Smooth muscle cell (in vitro differentiated cells): Measurements from ENCODE around the gene GSC2. TPM values are rescaled to one million over a fixed set of nuclear protein-coding genes. Genes with fewer than 3 reads are reported as not detected.

Source experiments
- DNase-seq: peaks from one replicate; lab custom pipeline; 2025; ENCODE audit not compliant: unreplicated experiment; lab: John Stamatoyannopoulos, UW
- H2AFZ ChIP-seq: fragments of 200-600 bp; sonication (generic); 2 replicates; pipeline ENCODE4 v1.6.0; 2016; ENCODE audit warnings: antibody characterized with exemption, low read depth, mild to moderate bottlenecking
- H3F3A ChIP-seq: fragments of 200-600 bp; sonication (generic); 2 replicates; pipeline ENCODE4 v1.6.0; 2017; ENCODE audit warnings: antibody characterized with exemption, low read depth
- H3K27ac ChIP-seq: fragments of 200-600 bp; sonication (generic); 2 replicates; pipeline ENCODE4 v1.5.1; 2016; ENCODE audit warnings: low read depth, mild to moderate bottlenecking
- H3K27me3 ChIP-seq: fragments of 200-600 bp; sonication (generic); 2 replicates; pipeline ENCODE4 v1.6.1; 2016; ENCODE audit warnings: low read depth, mild to moderate bottlenecking
- H3K36me3 ChIP-seq: fragments of 200-600 bp; sonication (generic); 2 replicates; pipeline ENCODE4 v1.5.1; 2016; ENCODE audit warnings: low read depth
- H3K4me1 ChIP-seq: fragments of 200-600 bp; sonication (generic); 2 replicates; pipeline ENCODE4 v1.5.1; 2016; ENCODE audit warnings: low read depth
- H3K4me2 ChIP-seq: fragments of 200-600 bp; sonication (generic); 2 replicates; pipeline ENCODE4 v1.6.0; 2016; ENCODE audit warnings: mild to moderate bottlenecking
- H3K4me3 ChIP-seq: fragments of 200-600 bp; sonication (generic); 2 replicates; pipeline ENCODE4 v1.5.1; 2016; ENCODE audit warnings: mild to moderate bottlenecking
- H3K79me2 ChIP-seq: fragments of 200-600 bp; sonication (generic); 2 replicates; pipeline ENCODE4 v1.6.0; 2016; ENCODE audit warnings: low read depth, mild to moderate bottlenecking
- H3K9ac ChIP-seq: fragments of 200-600 bp; sonication (generic); 2 replicates; pipeline ENCODE4 v1.6.0; 2016; ENCODE audit warnings: low read depth
- H3K9me3 ChIP-seq: fragments of 200-600 bp; sonication (generic); replicated peaks from 2 replicates; pipeline ENCODE4 v1.5.1; 2016; ENCODE audit warnings: low read depth
- H4K20me1 ChIP-seq: fragments of 200-600 bp; sonication (generic); 2 replicates; pipeline ENCODE4 v1.6.0; 2016; ENCODE audit warnings: low read depth
- CTCF ChIP-seq: fragments of 200-600 bp; sonication (generic); IDR thresholded peaks from 2 replicates; pipeline ENCODE4 v1.5.1; 2017; ENCODE audit warnings: borderline replicate concordance, mild to moderate bottlenecking, antibody characterized with exemption; ENCODE audit not compliant: insufficient read depth, poor library complexity, severe bottlenecking
- WGBS: methylation state at CpG from one replicate; pipeline ENCODE4 v1.1.7; 2016; ENCODE audit warnings: low lambda C conversion rate; 5-methylcytosine and 5-hydroxymethylcytosine counted together
- polyA plus RNA-seq: library from polyadenylated mRNA; unstranded; fragments of >200 nt; fragmentation: Nextera tagmentation; extraction: Ambion mirVana; gene quantifications from 2 replicates; pipeline ENCODE4 v1.2.1, GENCODE V29; 2016
- total RNA-seq: library from RNA; depleted of rRNA; stranded (reverse); fragments of >200 nt; gene quantifications from 2 replicates; pipeline ENCODE4 v1.2.3, GENCODE V29; 2014

The GSC2 gene
- total and polyA plus RNA-seq, 2 experiments from 2014 or later: not detected

DNA sequence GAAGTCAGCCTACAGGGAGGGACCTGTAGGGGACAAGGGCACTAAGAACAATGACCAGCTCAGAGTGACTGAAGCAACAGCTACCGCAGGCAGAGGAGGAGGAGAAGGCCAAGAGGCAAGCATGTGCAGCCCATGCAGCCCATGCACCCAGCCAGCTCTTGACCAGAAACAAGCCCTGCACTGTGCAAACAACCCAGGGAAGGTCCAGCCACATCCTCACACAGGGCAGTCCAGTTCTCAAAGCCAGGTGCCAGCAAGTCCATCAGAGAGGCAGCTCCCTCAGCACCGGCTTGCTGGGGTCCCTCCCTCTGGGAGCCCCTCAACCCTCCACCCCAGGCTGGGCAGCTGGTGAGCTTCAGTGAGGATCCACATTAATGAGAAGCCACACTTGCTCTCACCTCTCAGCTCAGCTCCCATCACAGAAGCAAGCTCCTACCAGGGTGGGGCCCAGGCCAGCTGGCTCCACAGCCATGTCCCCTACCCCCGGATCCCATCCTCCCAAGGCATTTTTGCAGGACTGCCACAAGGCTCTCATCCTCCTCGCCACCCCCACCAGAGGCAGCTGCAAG is 35.0 kb downstream of the GSC2 start:
- H3K4me1 ChIP-seq: peaks cover 10% of the 10 kb centered on the region
- 99% methylated on average over 4 of the region's 4 CpGs for whole genome bisulfite sequencing
- H3K27ac ChIP-seq: no peak overlapping the region
- H3K4me2 ChIP-seq: no peak overlapping the region
- H3K79me2 ChIP-seq: peaks cover 99% of the 10 kb centered on the region
- no peaks in the 10 kb centered on the region for H3F3A ChIP-seq
- no peak overlapping the region for H3K9ac ChIP-seq
- no peaks in the 10 kb centered on the region for H3K9me3 ChIP-seq
- no peak overlapping the region for H3K4me3 ChIP-seq
- H4K20me1 ChIP-seq: peaks cover 100% of the 10 kb centered on the region
- no peak for DNase-seq
- no peak overlapping the region for H2AFZ ChIP-seq
- no peaks in the 10 kb centered on the region for H3K36me3 ChIP-seq
- no peak for TF ChIP-seq CTCF
- H3K27me3 ChIP-seq: no peaks in the 10 kb centered on the region

DNA sequence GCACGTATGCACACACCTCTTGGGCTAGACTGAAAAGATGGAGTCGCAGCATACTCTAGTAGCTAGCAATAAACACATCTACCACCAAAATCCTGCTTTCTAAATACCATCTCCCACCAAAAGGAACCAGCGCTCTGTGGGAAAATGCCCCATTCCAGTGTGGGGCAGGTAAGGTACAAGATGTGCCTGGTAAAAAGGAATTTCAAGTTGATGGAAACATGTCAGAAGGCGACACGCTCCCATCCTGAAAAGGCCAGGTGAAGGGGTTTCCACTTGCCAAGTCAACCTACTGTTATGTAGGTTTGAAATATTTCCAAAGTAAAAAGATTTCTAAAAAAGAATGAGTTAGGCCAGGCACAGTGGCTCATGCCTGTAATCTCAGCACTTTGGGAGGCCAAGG is 36.7 kb downstream of the GSC2 start:
- WGBS: 99% methylated on average over 5 of the region's 5 CpGs
- no peak for TF ChIP-seq CTCF
- no peaks in the 10 kb centered on the region for H3K36me3 ChIP-seq
- no peak overlapping the region for H3K4me2 ChIP-seq
- H4K20me1 ChIP-seq: peaks cover 100% of the 10 kb centered on the region
- no peak overlapping the region for H3K9ac ChIP-seq
- H3K27me3 ChIP-seq: no peaks in the 10 kb centered on the region
- H2AFZ ChIP-seq: no peak overlapping the region
- H3K4me3 ChIP-seq: no peak overlapping the region
- H3K9me3 ChIP-seq: no peaks in the 10 kb centered on the region
- no peak overlapping the region for H3K27ac ChIP-seq
- DNase-seq: no peak
- H3F3A ChIP-seq: no peaks in the 10 kb centered on the region
- peaks cover 10% of the 10 kb centered on the region for H3K4me1 ChIP-seq
- H3K79me2 ChIP-seq: peaks cover 98% of the 10 kb centered on the region

- no peak overlapping the region for H2AFZ ChIP-seq
- no peak for DNase-seq
- H3F3A ChIP-seq: no peaks in the 10 kb centered on the region
- peaks cover 94% of the 10 kb centered on the region for H3K79me2 ChIP-seq
- H3K4me1 ChIP-seq: peaks cover 10% of the 10 kb centered on the region
- H3K27me3 ChIP-seq: no peaks in the 10 kb centered on the region
- H3K9ac ChIP-seq: no peak overlapping the region
- 95% methylated on average over 3 of the region's 3 CpGs for WGBS
- H4K20me1 ChIP-seq: peaks cover 100% of the 10 kb centered on the region
- H3K9me3 ChIP-seq: no peaks in the 10 kb centered on the region
- no peak overlapping the region for H3K27ac ChIP-seq
- no peak overlapping the region for H3K4me3 ChIP-seq
- no peak overlapping the region for H3K4me2 ChIP-seq
- no peaks in the 10 kb centered on the region for H3K36me3 ChIP-seq
- TF ChIP-seq CTCF: no peak
Observed at GRCh38 chr22:19111584-19111983, 38.5 kb downstream of the GSC2 start.

- Histone ChIP-seq H3K27ac (no peak overlapping the region), H3K79me2 (peaks cover 93% of the 10 kb centered on the region), H3K4me3 (no peak overlapping the region), H3K9ac (no peak overlapping the region), H3K4me1 (peaks cover 10% of the 10 kb centered on the region), H3K36me3 (no peaks in the 10 kb centered on the region), H3K4me2 (no peak overlapping the region), H3K27me3 (no peaks in the 10 kb centered on the region), H3F3A (no peaks in the 10 kb centered on the region), H4K20me1 (peaks cover 100% of the 10 kb centered on the region), H2AFZ (no peak overlapping the region), H3K9me3 (no peaks in the 10 kb centered on the region)
- no peak for TF ChIP-seq CTCF
- 89% methylated on average over 3 of the region's 3 CpGs for WGBS
- DNase-seq: no peak
Observed at GRCh38 chr22:19111140-19111539, 39.0 kb downstream of the GSC2 start.
